K562 (cell line): ENCODE data around the gene ATP5PO. TPM values are rescaled to one million over a fixed set of nuclear protein-coding genes. Genes with fewer than 3 reads are reported as not detected.
A peak's percentile ranks its signal among the peaks of the same experiment; 100 is the strongest.

Experiments used
- AFF4 ChIP-seq: sonication (generic); formaldehyde crosslinking; IDR thresholded peaks from 2 replicates; pipeline ENCODE4 v1.8.0; 2023; ENCODE audit warnings: mild to moderate bottlenecking, missing genetic modification reagents
- BRCA1 ChIP-seq, 2 experiments: fragments of 450-650 bp in 1 of 2; sonication (generic) in 1 of 2; formaldehyde crosslinking in 1 of 2; IDR thresholded peaks; 2 replicates each; pipeline versions ENCODE4 v1.5.0 to v1.6.1; 2017 to 2020; ENCODE audit warnings: mild to moderate bottlenecking in 1 of 2, missing genetic modification reagents in 1 of 2
- GTF2A2 ChIP-seq: IDR thresholded peaks from 2 replicates; pipeline ENCODE4 v1.6.1; 2016; ENCODE audit warnings: mild to moderate bottlenecking, missing genetic modification characterization, missing compliant biosample characterization
- L3MBTL2 ChIP-seq: fragments of 450-650 bp; IDR thresholded peaks from 2 replicates; pipeline ENCODE4 v1.6.1; 2016; ENCODE audit warnings: mild to moderate bottlenecking, moderate library complexity
- SP1 ChIP-seq: sonication (generic); formaldehyde crosslinking; IDR thresholded peaks from 2 replicates; pipeline ENCODE4 v1.8.1; 2022; ENCODE audit warnings: mild to moderate bottlenecking, missing genetic modification reagents
- ZFX ChIP-seq: sonication (generic); formaldehyde crosslinking; IDR thresholded peaks from 2 replicates; pipeline ENCODE4 v1.8.0; 2022; ENCODE audit warnings: mild to moderate bottlenecking, missing genetic modification reagents, moderate library complexity
- ZNF584 ChIP-seq: fragments of 200-800 bp; sonication (Bioruptor generic); IDR thresholded peaks from 2 replicates; pipeline ENCODE4 v1.6.1; 2016; ENCODE audit warnings: low read depth, mild to moderate bottlenecking, missing genetic modification characterization, missing compliant biosample characterization
- ZNF592 ChIP-seq: fragments of 450-650 bp; IDR thresholded peaks from 2 replicates; pipeline ENCODE4 v1.6.1; 2017; ENCODE audit warnings: antibody characterized with exemption, mild to moderate bottlenecking
- polyA plus RNA-seq, 8 experiments: library from polyadenylated mRNA; depleted of rRNA in 4 of 8; stranded (reverse) in 5 of 8; unstranded in 3 of 8; fragments of >200 nt; fragmentation: Nextera tagmentation in 2 of 8; fragmentation: Illumina TruSeq in 1 of 8; extraction: Ambion mirVana in 2 of 8; extraction: Trizol in 1 of 8; gene quantifications; 2 replicates each; pipeline versions ENCODE4 v1.2.1 to v1.2.3, GENCODE V29; 2011 to 2014; ENCODE audit warnings: inconsistent platforms in 1 of 8, missing spikeins in 1 of 8
- total RNA-seq, 7 experiments: library from RNA; depleted of rRNA in 6 of 7; stranded (reverse); fragments of >200 nt in 6 of 7; fragmentation: Illumina TruSeq in 2 of 7; extraction: Trizol in 2 of 7; gene quantifications; 2 replicates each; pipeline versions ENCODE4 v1.2.1 to v1.2.3, GENCODE V29; 2011 to 2021; ENCODE audit warnings: low replicate concordance in 1 of 7

The ATP5PO gene
- total and polyA plus RNA-seq, 9 of the 15 experiments (the other 6 are each of a cell fraction or from before 2014, with no cell fraction given): 367 to 2,722 (median 808) TPM

DNA sequence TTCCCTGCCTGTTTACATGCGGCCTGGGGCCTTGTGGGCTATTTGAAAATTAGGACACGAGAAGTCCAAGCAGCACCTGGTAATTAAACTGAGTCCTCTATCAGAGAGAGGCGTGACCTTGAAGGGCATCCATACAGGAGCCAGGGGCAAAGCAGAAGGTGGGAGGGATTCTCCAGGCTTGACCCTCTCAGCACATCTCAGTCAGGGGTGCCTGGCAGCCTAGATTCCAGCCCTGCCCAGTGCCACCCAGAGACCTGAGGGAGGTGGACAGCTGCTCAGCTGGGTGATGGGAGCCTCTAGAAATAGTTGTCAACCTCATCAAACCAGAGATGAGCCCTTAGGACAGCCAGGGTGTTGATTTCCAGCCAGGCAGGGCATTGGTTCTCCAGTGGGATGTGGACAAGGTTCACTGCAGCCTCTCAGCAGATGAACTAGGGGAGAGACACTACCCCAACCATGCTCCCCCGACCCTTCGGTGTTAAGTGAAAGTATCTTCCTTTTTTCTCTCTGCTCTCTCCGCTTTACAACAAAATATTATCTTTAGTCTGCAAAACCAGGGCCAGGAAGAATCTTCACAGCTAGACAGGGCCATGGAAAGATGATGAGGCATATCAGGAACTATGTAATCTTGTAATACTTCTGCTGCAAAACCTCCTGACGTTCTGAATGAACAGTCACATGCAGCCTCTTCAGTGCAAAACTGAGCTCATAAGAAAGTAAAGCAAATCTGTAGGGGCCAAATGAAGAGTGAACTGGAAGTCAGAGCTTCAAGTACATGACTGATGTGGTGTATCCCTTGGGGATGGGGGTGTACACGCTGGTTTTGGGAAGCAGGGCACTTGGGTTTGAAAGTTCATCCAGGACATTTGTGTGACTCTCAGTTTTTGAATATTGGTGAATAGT is 35.9 kb upstream of the ATP5PO start (continued):
- TF ChIP-seq ZNF592: peak; percentile 20; the same call in 1 of the 2 replicates
- 0 out of 2 replicates have a peak, but pooled peaks have one; percentile 13 for TF ChIP-seq ZFX (CRISPR knock-in tag)
- peak; percentile 35; the same call in 1 of the 2 replicates for TF ChIP-seq SP1 (CRISPR knock-in tag)
- TF ChIP-seq BRCA1 (IDR thresholded peaks at IDR 0.05): no peak
- TF ChIP-seq BRCA1 (CRISPR knock-in tag; IDR thresholded peaks at IDR 0.05): no peak
- TF ChIP-seq ZNF584: no peak
- 0 out of 2 replicates have a peak, but pooled peaks have one; percentile 27 for TF ChIP-seq AFF4 (CRISPR knock-in tag)
- no peak for TF ChIP-seq GTF2A2 (tag)
- 0 out of 2 replicates have a peak, but pooled peaks have one; percentile 23 for TF ChIP-seq L3MBTL2
